ENCODE measurements around the gene NUDC. TPM values are rescaled to one million over a fixed set of nuclear protein-coding genes. Genes with fewer than 3 reads are reported as not detected.

NUDC gene
- total RNA-seq, 2 experiments from 2014 or later = 65.7 to 106 TPM

DNA sequence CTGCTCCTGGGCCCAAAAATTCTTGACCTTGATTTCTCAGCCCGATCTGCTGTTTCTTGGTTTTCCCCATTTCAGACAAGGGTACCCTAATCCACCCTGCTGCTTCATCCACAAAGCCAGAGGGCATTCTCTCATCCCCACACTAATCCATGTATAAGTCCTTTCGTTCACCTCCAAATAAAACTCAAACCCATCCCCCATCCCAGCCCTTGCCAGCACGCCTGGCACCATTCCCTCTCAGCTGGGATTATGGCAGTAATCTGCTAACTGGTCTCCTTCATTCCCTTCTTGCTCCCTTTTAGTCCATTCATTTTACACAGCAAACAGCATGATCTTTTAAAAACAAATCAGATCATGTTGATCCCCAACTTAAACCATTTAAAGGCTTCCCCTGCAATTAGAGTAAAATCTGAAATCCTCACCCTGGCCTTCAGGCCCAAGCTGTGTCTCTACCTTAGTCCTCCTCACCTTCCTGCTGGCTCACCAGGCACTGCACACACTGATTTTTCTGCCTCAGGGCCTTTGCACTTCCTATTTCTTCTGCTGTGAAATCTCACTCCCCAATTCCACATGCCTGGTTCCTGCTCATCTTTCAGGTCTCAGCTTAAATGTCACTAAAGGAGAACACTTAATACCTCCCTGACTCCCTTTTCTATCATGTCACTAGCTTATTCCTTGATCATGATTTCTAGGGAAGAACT is 59.8 kb downstream of the NUDC start:
- CTCF ChIA-PET (ENCODE audit: unreplicated experiment) = no interaction called here

DNA sequence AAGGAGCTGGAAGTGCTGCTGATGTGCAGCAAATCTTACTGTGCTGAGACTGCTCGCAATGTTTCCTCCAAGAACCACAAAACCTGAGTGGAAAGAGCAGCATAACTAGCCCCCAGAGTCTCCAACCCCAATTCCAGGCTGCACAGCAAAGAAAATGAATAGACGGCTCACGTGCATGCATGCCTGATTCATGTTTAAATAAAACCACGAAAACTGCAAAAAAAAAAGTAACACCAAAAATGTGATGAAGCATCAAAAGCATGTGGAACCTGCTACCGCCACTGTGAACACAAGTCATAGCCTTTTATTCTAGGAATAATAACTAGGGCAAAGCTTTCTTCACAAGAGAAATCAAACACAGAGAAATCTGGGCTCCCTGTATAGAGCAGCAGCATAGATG is 62.3 kb downstream of the NUDC start:
- Histone ChIP-seq H4K20me1 (ENCODE audit: insufficient read depth, low read length) (no peaks in the 10 kb centered on the region), H3K4me2 (ENCODE audit: low read length) (no peak overlapping the region), H3K27ac (ENCODE audit: low read depth, low read length, poor library complexity, severe bottlenecking) (no peak overlapping the region), H3K9me2 (ENCODE audit: insufficient read depth, low read length) (no peaks in the 10 kb centered on the region), H3K4me1 (ENCODE audit: insufficient read depth, low read length, poor library complexity, severe bottlenecking) (peaks cover 5% of the 10 kb centered on the region), H3K9me3 (ENCODE audit: low read length) (no peaks in the 10 kb centered on the region), H3K4me3 (ENCODE audit: low read depth, low read length, poor library complexity, severe bottlenecking) (no peak overlapping the region), H3K36me3 (ENCODE audit: insufficient read depth, low read length) (no peaks in the 10 kb centered on the region), H3K79me2 (ENCODE audit: insufficient read depth, low read depth, low read length) (no peaks in the 10 kb centered on the region), H2AFZ (ENCODE audit: low read length) (no peak overlapping the region)
- ChIA-PET CTCF (ENCODE audit: unreplicated experiment) (no interaction called here), POLR2A (no interaction called here)
- intact Hi-C loops (cut with micrococcal nuclease; ENCODE audit: unreplicated experiment) = no loop called here
- TF ChIP-seq CTCF (conservative IDR thresholded peaks at IDR 0.05; ENCODE audit: low read length) (no peak), EZH2phosphoT487 (IDR thresholded peaks at IDR 0.05; ENCODE audit: borderline replicate concordance, low read depth, low read length) (no peak)
- no TSS peak for BruUV-seq (replicated peaks)
- DNase-seq (ENCODE audit: low spot score) = no peak

More for the DNA sequence above, 59.8 kb downstream of the NUDC start:
- H3K79me2 ChIP-seq (ENCODE audit: insufficient read depth, low read depth, low read length) = no peaks in the 10 kb centered on the region
- no peaks in the 10 kb centered on the region for H3K4me1 ChIP-seq (ENCODE audit: insufficient read depth, low read length, poor library complexity, severe bottlenecking)
- no peaks in the 10 kb centered on the region for H3K9me2 ChIP-seq (ENCODE audit: insufficient read depth, low read length)
- no peaks in the 10 kb centered on the region for H4K20me1 ChIP-seq (ENCODE audit: insufficient read depth, low read length)
- DNase-seq (ENCODE audit: low spot score) = no peak
- intact Hi-C loops (cut with micrococcal nuclease; ENCODE audit: unreplicated experiment) = no loop called here
- H2AFZ ChIP-seq (ENCODE audit: low read length) = no peak overlapping the region
- no TSS peak for BruUV-seq (replicated peaks)
- H3K27ac ChIP-seq (ENCODE audit: low read depth, low read length, poor library complexity, severe bottlenecking) = no peak overlapping the region
- POLR2A ChIA-PET = interaction anchor here (0.7 kb wide), 1 partner anchor 30 kb away, joined by 3 read pairs; no protein-coding TSS in a partner anchor
- no peak overlapping the region for H3K4me3 ChIP-seq (ENCODE audit: low read depth, low read length, poor library complexity, severe bottlenecking)
- TF ChIP-seq EZH2phosphoT487 (IDR thresholded peaks at IDR 0.05; ENCODE audit: borderline replicate concordance, low read depth, low read length) = no peak
- no peak for TF ChIP-seq CTCF (conservative IDR thresholded peaks at IDR 0.05; ENCODE audit: low read length)
- no peaks in the 10 kb centered on the region for H3K9me3 ChIP-seq (ENCODE audit: low read length)
- H3K4me2 ChIP-seq (ENCODE audit: low read length) = no peak overlapping the region
- H3K36me3 ChIP-seq (ENCODE audit: insufficient read depth, low read length) = no peaks in the 10 kb centered on the region

- no peak overlapping the region for H3K4me2 ChIP-seq (ENCODE audit: low read length)
- intact Hi-C loops (cut with micrococcal nuclease; ENCODE audit: unreplicated experiment) = no loop called here
- no TSS peak for BruUV-seq (replicated peaks)
- ChIA-PET POLR2A (no interaction called here), CTCF (ENCODE audit: unreplicated experiment) (no interaction called here)
- no peak overlapping the region for H2AFZ ChIP-seq (ENCODE audit: low read length)
- no peaks in the 10 kb centered on the region for H4K20me1 ChIP-seq (ENCODE audit: insufficient read depth, low read length)
- H3K27ac ChIP-seq (ENCODE audit: low read depth, low read length, poor library complexity, severe bottlenecking) = no peak overlapping the region
- H3K79me2 ChIP-seq (ENCODE audit: insufficient read depth, low read depth, low read length) = no peaks in the 10 kb centered on the region
- H3K9me3 ChIP-seq (ENCODE audit: low read length) = no peaks in the 10 kb centered on the region
- H3K4me3 ChIP-seq (ENCODE audit: low read depth, low read length, poor library complexity, severe bottlenecking) = no peak overlapping the region
- H3K36me3 ChIP-seq (ENCODE audit: insufficient read depth, low read length) = no peaks in the 10 kb centered on the region
- DNase-seq (ENCODE audit: low spot score) = no peak
- TF ChIP-seq EZH2phosphoT487 (IDR thresholded peaks at IDR 0.05; ENCODE audit: borderline replicate concordance, low read depth, low read length) = no peak
- no peak for TF ChIP-seq CTCF (conservative IDR thresholded peaks at IDR 0.05; ENCODE audit: low read length)
- H3K4me1 ChIP-seq (ENCODE audit: insufficient read depth, low read length, poor library complexity, severe bottlenecking) = peaks cover 5% of the 10 kb centered on the region
- no peaks in the 10 kb centered on the region for H3K9me2 ChIP-seq (ENCODE audit: insufficient read depth, low read length)
Observed at GRCh38 chr1:26984291-26984690, 62.7 kb downstream of the NUDC start.

All from OCI-LY7 (cell line).